Activated CD8-positive, alpha-beta memory T cell treated with anti-CD3 and anti-CD28 coated beads, Interleukin-2, amount 10 ng/mL, durations not matched to agents 7 days and 5 days (primary cell): ENCODE results near the gene PTPRC. TPM values are rescaled to one million over a fixed set of nuclear protein-coding genes. Genes with fewer than 3 reads are reported as not detected.

ENCODE experiments used
- ATAC-seq: fragments of 150-1000 bp; cut with Tn5 transposase; one replicate; pipeline ENCODE4 v1.10.0; 2021; ENCODE audit warnings: moderate library complexity
- CTCF ChIA-PET: fragments of 350-600 bp; sonication (Branson Sonifier 250); formaldehyde crosslinking; loops from one replicate; lab custom pipeline; 2021; ENCODE audit warnings: antibody characterized with exemption; lab: Charles Lee
- DNase-seq: peaks from one replicate; pipeline ENCODE4 v3.0.0-alpha.2; 2020
- H3K27ac Mint-ChIP-seq: one replicate; pipeline ENCODE4 v1.8.0; 2021; ENCODE audit warnings: mild to moderate bottlenecking, mixed read lengths
- H3K27me3 Mint-ChIP-seq: one replicate; pipeline ENCODE4 v1.8.0; 2021; ENCODE audit warnings: mixed read lengths
- H3K36me3 Mint-ChIP-seq: one replicate; pipeline ENCODE4 v1.8.0; 2021; ENCODE audit warnings: mild to moderate bottlenecking, mixed read lengths
- H3K4me1 Mint-ChIP-seq: one replicate; pipeline ENCODE4 v1.8.0; 2021; ENCODE audit warnings: mixed read lengths
- H3K4me3 Mint-ChIP-seq: one replicate; pipeline ENCODE4 v1.8.0; 2021; ENCODE audit warnings: mild to moderate bottlenecking, moderate library complexity, mixed read lengths
- H3K9me3 Mint-ChIP-seq: one replicate; pipeline ENCODE4 v1.8.0; 2022; ENCODE audit warnings: low read depth, mixed read lengths
- total RNA-seq, 2 experiments: library from RNA; stranded (reverse); gene quantifications; one replicate each; pipeline ENCODE4 v1.2.3, GENCODE V29; 2021

Gene PTPRC
- total RNA-seq, 2 experiments from 2014 or later = 556 to 674 TPM

DNA sequence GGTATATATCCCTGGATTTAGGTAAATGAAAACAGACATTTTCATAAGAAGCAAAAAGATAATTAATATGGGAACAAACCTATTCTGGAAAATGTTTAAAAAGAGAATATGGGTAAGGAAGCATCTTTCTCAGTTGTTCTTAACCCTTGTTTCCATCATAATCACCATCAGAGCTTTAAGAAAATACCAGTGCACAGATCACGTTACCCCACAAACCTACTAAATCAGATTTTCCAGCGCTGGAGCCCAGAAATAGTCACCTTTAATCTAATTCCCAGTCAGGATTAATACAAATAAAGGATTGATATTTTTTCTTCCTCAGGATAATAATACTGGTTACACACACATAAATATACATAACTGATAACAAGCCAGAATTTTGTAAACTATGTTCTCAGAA, 44.6 kb downstream of the PTPRC start:
- ATAC-seq (no peak), DNase-seq (no peak)
- H3K9me3 Mint-ChIP-seq = no peaks in the 10 kb centered on the region
- H3K4me1 Mint-ChIP-seq = peaks cover 81% of the 10 kb centered on the region
- peak overlapping the region; percentile 75 for H3K4me3 Mint-ChIP-seq
- no peaks in the 10 kb centered on the region for H3K27me3 Mint-ChIP-seq
- H3K36me3 Mint-ChIP-seq = peaks cover 51% of the 10 kb centered on the region
- peak overlapping the region; percentile 93 for H3K27ac Mint-ChIP-seq
- CTCF ChIA-PET = interaction anchor here (1.9 to 2.3 kb wide), 2 partner anchors 16 to 62 kb away, joined by 5 to 6 read pairs; no protein-coding TSS in a partner anchor

DNA sequence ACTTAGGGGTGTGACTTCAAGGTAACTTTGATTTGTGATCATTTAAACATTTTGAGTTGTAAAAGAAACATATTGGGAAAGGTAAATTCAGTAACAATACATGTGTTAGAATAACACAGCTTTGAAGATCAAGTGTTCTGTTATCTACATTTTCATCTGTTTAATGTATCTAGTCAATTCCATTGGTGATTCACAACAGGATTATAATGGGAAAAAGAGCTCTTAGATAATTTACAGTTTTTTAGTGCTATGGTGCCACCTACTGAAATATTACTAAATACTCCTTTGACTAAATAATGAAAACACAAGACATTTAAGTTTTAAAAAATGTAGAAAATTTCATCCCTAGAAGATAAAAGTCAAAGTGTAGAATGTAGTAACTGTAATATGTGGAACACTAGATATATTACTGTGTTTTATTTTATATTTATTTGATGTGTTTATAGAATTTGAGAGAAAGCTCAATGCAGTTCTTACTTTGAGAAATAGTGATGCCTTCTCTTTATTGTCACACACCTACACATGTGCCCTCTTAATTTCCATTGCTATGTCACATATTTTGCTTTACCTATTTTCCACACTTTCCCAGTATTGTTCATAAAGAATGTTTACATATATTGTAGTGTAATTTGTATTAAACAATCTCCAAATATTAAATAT, 47.4 kb downstream of the PTPRC start:
- Mint-ChIP-seq H3K27me3 (no peaks in the 10 kb centered on the region), H3K36me3 (peaks cover 50% of the 10 kb centered on the region), H3K9me3 (no peaks in the 10 kb centered on the region), H3K4me3 (peak overlapping the region; percentile 46), H3K27ac (peak overlapping the region; percentile 81), H3K4me1 (peaks cover 87% of the 10 kb centered on the region)
- ATAC-seq = no peak
- CTCF ChIA-PET = interaction anchor here (0.7 to 3.3 kb wide), 12 partner anchors 10 to 169 kb away, joined by 3 to 13 read pairs (median 3); no protein-coding TSS in a partner anchor
- no peak for DNase-seq

DNA sequence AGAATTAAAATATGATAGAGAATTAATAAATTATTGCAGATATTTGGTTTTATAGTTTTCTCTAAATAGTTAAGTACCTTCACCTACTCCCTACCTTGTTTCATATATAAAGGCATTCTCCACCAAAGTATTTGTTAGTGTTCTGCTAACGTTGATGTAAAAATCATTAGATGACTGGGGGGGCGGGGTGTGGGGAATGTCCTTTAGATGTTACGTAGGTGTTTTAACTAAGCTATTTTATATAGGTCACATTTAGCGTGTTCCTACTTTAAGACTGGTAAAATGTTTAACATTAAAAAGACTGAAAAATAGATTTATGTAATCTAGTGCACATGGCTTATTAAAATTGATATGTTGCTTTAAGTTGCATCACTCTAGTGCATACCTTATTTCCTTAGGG, 48.6 kb downstream of the PTPRC start:
- no peak for DNase-seq
- H3K4me3 Mint-ChIP-seq = no peak overlapping the region
- no peaks in the 10 kb centered on the region for H3K27me3 Mint-ChIP-seq
- peaks cover 84% of the 10 kb centered on the region for H3K4me1 Mint-ChIP-seq
- no peak overlapping the region for H3K27ac Mint-ChIP-seq
- ATAC-seq = no peak
- H3K36me3 Mint-ChIP-seq = peaks cover 55% of the 10 kb centered on the region
- H3K9me3 Mint-ChIP-seq = no peaks in the 10 kb centered on the region
- CTCF ChIA-PET = interaction anchor here (2.6 to 3.3 kb wide), 2 partner anchors 15 to 167 kb away, joined by 11 to 13 read pairs; no protein-coding TSS in a partner anchor

DNA sequence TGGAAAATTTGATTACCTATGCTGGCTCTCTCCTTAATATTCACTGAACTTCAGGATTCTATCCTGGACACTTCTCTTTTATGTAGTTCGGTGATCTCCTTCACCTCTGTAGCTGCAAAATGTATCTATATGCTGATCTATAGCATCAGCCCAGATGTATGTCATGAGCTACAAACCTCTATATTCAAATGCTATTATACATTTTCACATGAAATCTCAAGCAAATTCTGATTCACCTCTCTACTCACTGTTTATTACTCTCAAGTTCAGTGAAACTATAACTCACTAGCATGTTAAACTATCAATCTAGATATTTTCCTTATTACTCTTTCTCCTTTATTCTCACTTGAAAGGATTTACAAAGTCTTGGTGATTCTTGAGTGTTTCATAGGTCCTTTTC, 52.2 kb downstream of the PTPRC start:
- Mint-ChIP-seq H3K4me1 (peaks cover 81% of the 10 kb centered on the region), H3K27me3 (no peaks in the 10 kb centered on the region), H3K27ac (peak overlapping the region; percentile 59), H3K4me3 (no peak overlapping the region), H3K36me3 (peaks cover 63% of the 10 kb centered on the region), H3K9me3 (no peaks in the 10 kb centered on the region)
- DNase-seq = no peak
- CTCF ChIA-PET = interaction anchor here (1.2 to 2.3 kb wide), 3 partner anchors 10 to 23 kb away, joined by 3 to 9 read pairs (median 6); no protein-coding TSS in a partner anchor
- no peak for ATAC-seq

DNA sequence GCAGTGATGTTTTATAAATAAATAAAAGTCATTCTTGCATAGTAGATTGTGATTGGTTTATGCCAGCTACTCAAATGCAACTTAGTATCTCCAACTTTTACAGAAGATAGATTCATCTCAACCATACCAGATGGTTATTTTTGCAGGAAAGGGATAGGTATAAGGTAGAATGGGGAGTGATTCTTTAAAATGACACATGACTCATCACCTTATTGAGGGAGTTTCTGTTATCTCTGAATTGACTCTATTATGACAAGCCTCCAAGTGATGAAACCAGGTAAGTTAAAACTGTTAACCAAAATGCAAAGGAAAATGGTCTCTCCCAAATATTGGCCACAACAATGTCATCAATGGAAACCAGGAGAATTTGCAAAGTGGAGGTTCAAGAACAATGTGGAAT, 54.5 kb downstream of the PTPRC start:
- DNase-seq = no peak
- Mint-ChIP-seq H3K27me3 (no peaks in the 10 kb centered on the region), H3K9me3 (no peaks in the 10 kb centered on the region), H3K27ac (peak overlapping the region; percentile 63), H3K36me3 (peaks cover 71% of the 10 kb centered on the region), H3K4me1 (peaks cover 80% of the 10 kb centered on the region), H3K4me3 (no peak overlapping the region)
- CTCF ChIA-PET = no interaction called here
- peak; percentile 43 for ATAC-seq

DNA sequence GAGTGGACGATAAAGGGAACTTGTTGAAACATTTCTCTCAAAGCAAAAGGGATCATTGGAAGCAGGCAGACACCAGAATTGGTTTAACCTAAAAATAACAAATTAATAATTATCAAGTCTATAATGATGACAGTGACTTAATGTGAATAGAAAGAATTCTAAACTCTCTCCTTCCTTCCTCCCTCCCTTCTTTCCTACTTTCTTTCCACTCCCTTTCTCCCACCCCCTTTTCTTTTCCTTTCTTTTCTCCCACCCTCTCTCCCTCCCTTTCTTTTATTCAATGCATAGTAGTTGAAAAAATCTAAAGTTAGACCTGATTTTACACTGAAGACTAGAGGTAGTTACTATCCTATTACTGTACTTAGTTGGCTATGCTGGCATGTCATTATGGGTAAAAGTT, 55.7 kb downstream of the PTPRC start:
- DNase-seq (no peak), ATAC-seq (no peak)
- H3K9me3 Mint-ChIP-seq = no peaks in the 10 kb centered on the region
- no peak overlapping the region for H3K4me3 Mint-ChIP-seq
- no peak overlapping the region for H3K27ac Mint-ChIP-seq
- CTCF ChIA-PET = interaction anchor here (0.7 kb wide), 1 partner anchor 72 kb away, joined by 3 read pairs; no protein-coding TSS in a partner anchor
- peaks cover 75% of the 10 kb centered on the region for H3K36me3 Mint-ChIP-seq
- H3K27me3 Mint-ChIP-seq = no peaks in the 10 kb centered on the region
- H3K4me1 Mint-ChIP-seq = peaks cover 77% of the 10 kb centered on the region

DNA sequence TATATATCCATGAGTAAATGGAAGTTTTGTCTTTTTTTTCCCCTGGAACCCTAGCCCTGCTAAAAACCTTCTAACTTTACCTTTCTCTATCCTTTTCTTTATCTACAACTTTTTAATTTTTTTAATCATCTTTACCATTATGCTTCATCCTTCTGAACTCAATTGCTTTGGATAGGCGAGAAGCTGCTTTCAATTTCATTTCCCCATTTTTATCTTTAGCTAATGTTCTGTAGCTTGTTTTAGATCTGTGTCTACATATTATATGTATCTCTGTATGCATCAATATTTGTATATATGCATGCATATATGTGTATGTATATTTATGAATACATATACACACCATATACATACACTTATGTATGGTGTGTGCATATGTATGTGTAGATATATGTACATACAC, 57.4 kb downstream of the PTPRC start:
- Mint-ChIP-seq H3K27ac (peak overlapping the region; percentile 55), H3K27me3 (no peaks in the 10 kb centered on the region), H3K36me3 (peaks cover 79% of the 10 kb centered on the region), H3K9me3 (no peaks in the 10 kb centered on the region), H3K4me1 (peaks cover 80% of the 10 kb centered on the region), H3K4me3 (peak overlapping the region; percentile 6)
- CTCF ChIA-PET = interaction anchor here (1.3 to 1.9 kb wide), 2 partner anchors 10 to 176 kb away, joined by 3 to 6 read pairs; no protein-coding TSS in a partner anchor
- ATAC-seq (peak; percentile 13), DNase-seq (no peak)

DNA sequence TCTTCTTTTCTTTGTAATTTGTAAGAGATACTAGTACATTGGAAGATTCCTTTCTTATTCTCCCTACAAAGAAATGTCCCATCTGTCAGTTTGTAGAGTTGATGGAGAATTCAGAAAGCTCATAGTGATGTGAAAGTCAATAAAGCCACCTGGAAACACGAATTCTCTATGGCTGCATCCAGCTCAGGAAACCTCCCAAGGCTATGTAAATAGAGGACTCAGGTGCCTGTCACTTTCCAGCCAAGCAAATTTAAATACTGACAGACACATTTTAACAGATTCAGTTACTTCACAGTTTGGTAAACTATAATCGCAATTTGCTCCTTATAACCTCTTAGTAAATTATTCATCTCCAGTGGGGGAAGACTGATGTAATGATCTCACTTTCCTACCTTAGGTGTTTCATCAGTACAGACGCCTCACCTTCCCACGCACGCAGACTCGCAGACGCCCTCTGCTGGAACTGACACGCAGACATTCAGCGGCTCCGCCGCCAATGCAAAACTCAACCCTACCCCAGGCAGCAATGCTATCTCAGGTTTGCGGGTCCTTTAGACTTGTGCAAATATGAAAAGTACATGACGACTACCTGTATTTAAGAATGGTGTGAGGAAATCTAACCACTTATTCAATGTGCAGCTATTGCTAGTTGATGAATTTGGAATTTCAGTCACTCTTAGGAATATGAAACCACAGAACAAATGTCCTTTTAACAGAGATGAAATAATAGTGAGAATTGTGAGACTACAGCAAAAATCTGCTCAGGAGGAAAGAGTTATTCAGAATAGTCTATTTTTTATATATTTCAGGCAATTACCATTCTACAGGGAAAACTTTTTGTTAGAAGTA, 60.6 kb downstream of the PTPRC start:
- Mint-ChIP-seq H3K9me3 (no peaks in the 10 kb centered on the region), H3K4me1 (peaks cover 79% of the 10 kb centered on the region), H3K27me3 (no peaks in the 10 kb centered on the region), H3K36me3 (peaks cover 80% of the 10 kb centered on the region), H3K4me3 (no peak overlapping the region), H3K27ac (peak overlapping the region; percentile 66)
- peak; percentile 79 for DNase-seq
- peak; percentile 83 for ATAC-seq
- CTCF ChIA-PET = interaction anchor here (1.0 to 2.2 kb wide), 3 partner anchors 10 to 18 kb away, joined by 3 to 6 read pairs (median 5); no protein-coding TSS in a partner anchor

DNA sequence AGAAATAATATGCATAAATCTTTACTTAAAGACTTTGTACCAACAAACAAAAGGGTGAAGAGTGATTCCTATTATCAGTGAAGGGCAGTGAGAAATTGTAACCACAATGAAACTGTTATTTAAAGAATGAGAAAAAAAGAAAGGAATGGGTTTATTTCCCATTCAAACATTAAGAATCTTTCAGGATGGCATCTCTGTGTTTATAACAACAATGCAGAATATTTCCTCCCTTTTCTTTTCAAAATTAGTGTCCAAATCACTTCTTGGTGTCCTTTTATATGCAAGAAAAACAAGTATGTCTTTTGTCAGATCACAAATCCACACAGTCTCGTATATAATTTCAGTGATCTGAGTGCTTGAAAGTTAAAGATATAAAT, 61.2 kb downstream of the PTPRC start:
- H3K4me1 Mint-ChIP-seq = peaks cover 79% of the 10 kb centered on the region
- CTCF ChIA-PET = interaction anchor here (1.1 to 2.4 kb wide), 4 partner anchors 9 to 209 kb away, joined by 3 to 9 read pairs (median 6); no protein-coding TSS in a partner anchor
- DNase-seq (no peak), ATAC-seq (no peak)
- peak overlapping the region; percentile 31 for H3K27ac Mint-ChIP-seq
- no peaks in the 10 kb centered on the region for H3K9me3 Mint-ChIP-seq
- H3K4me3 Mint-ChIP-seq = no peak overlapping the region
- H3K36me3 Mint-ChIP-seq = peaks cover 81% of the 10 kb centered on the region
- H3K27me3 Mint-ChIP-seq = no peaks in the 10 kb centered on the region

DNA sequence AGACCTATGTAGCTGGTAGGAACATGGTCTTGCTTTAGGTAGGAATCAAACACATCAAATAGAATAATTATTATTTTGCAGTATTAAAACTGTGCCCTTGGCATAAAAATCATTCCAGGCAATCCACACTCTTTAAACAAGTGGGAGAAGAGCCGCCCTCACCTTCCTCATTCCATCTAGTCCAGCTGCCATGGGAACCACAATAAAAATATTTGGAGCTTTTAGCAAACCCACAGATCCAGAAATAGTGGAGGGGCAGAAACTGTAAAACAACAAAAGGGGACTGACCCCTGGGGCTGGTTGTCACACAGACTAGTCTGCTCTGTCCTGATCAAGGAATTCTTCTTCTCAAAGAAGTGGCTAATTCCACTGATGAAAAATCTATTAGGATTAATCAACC, 61.6 kb downstream of the PTPRC start:
- DNase-seq (no peak), ATAC-seq (no peak)
- Mint-ChIP-seq H3K9me3 (no peaks in the 10 kb centered on the region), H3K4me3 (no peak overlapping the region), H3K27me3 (no peaks in the 10 kb centered on the region), H3K27ac (peak overlapping the region; percentile 69), H3K4me1 (peaks cover 80% of the 10 kb centered on the region), H3K36me3 (peaks cover 84% of the 10 kb centered on the region)
- CTCF ChIA-PET = interaction anchor here (1.2 to 2.4 kb wide), 6 partner anchors 9 to 209 kb away, joined by 3 to 9 read pairs (median 6); no protein-coding TSS in a partner anchor

DNA sequence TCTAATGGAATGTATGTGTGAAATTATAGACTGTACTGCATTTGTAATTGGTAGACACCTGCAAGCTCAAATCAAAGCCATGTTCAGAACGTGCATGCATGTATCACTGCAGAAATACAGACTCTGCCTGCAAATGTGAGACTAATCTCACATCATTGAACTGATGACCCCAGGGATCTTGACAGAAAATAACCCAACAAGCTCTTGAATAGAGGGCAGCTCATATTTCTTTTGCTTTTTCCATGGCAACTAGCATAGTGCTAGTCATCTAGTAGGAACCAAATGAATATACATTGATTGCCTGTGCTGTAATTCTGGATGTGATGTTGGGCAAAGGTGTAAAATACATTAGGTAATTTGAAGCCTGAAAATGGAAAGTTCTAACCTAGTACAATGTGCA, 62.4 kb downstream of the PTPRC start:
- no peaks in the 10 kb centered on the region for H3K27me3 Mint-ChIP-seq
- H3K4me3 Mint-ChIP-seq = no peak overlapping the region
- peak; percentile 30 for ATAC-seq
- no peaks in the 10 kb centered on the region for H3K9me3 Mint-ChIP-seq
- DNase-seq = no peak
- peaks cover 86% of the 10 kb centered on the region for H3K36me3 Mint-ChIP-seq
- peak overlapping the region; percentile 69 for H3K27ac Mint-ChIP-seq
- CTCF ChIA-PET = interaction anchor here (1.1 to 3.5 kb wide), 10 partner anchors 10 to 210 kb away, joined by 3 to 13 read pairs (median 5); no protein-coding TSS in a partner anchor
- H3K4me1 Mint-ChIP-seq = peaks cover 76% of the 10 kb centered on the region

DNA sequence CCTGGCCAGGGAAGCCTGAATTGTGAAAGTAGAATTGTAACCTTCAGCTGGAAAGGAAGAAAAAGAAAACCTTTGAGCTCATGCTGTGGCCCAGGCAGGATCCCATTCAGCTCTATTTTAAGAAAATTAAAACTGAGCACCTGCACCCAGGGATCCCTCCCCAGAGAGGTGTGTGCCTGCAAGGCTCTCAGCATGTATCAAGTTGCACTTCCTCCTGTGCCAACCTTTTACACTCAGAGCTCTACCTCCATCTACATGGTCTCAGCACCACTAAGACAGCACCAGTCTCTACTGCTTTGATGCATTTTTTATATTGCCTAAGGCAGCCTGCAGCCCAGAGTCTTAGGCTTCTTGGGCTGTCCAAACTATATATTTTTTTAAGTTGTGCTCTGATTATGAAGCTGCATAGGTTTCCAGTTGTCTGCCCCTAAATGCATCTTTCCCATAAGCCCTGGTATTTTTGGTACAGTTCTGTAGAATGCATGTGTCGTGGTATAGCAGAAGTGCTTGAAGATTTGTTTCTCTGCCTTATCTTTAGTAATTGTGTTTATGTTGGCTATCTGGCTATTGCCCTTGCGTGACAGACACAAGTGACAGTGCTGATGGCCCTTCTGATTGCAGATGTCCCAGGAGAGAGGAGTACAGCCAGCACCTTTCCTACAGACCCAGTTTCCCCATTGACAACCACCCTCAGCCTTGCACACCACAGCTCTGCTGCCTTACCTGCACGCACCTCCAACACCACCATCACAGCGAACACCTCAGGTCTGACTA, 63.1 kb downstream of the PTPRC start:
- Mint-ChIP-seq H3K4me3 (no peak overlapping the region), H3K9me3 (no peaks in the 10 kb centered on the region), H3K36me3 (peaks cover 85% of the 10 kb centered on the region), H3K27me3 (no peaks in the 10 kb centered on the region), H3K4me1 (peaks cover 70% of the 10 kb centered on the region), H3K27ac (peak overlapping the region; percentile 69)
- DNase-seq (no peak), ATAC-seq (no peak)
- CTCF ChIA-PET = interaction anchor here (1.1 to 3.5 kb wide), 9 partner anchors 11 to 180 kb away, joined by 3 to 13 read pairs (median 5); no protein-coding TSS in a partner anchor
